AG10803 (cell line): ENCODE results near the gene HAX1.
"Not testable (repeated sequence)": the region's sequence is repeated elsewhere in the genome, so short reads cannot be mapped to it uniquely, and the experiment has no call there.

Source experiments
- DNase-seq: peaks from one replicate; pipeline ENCODE4 v3.0.0; 2010; ENCODE audit warnings: low read depth
- H3K4me3 ChIP-seq: 2 replicates; pipeline ENCODE4 v1.5.1; 2011; ENCODE audit warnings: mild to moderate bottlenecking, low read length, control low read depth
- TF ChIP-seq, protein P1 (sequence below): conservative IDR thresholded peaks from 2 replicates; pipeline ENCODE4 v1.5.1; 2011; ENCODE audit warnings: mild to moderate bottlenecking, low read length, control low read depth, inconsistent platforms

The HAX1 gene

DNA sequence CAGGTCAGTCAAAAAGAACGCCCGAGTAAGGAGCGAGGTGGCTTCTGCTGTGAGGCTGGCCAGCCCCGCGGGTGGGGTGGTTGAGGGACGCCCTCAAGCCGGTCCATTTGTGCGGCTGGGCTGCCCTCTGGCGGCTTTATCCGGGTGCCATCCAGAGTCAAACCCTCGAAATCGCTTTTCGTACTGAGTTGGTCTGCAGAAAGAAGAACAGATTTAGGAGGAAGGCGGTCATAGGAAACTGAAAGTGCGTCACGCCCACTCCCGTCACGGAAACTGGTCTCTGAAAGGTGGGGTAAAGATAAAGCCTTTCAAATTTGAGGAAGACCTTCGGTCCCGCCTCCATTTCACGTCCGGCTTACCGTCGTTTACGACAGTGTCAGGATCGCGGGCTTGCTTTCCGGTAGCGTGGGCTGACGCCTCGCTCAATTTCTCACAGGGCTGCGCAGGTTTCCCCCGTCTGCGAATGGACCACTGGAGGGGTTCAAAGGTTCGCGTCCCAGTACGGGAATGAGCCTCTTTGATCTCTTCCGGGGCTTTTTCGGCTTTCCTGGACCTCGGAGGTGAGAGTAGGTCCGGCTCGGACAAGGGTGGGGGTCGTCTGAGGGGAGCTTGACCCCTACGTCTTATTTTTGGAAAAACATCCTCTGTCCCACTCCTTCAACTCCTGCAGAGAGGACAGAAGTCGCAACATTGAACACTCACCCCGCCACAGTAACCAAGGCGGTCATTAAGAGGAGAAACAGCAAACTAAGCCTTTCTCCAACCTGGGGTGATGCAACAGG lies at the start of gene HAX1:
TSS of gene HAX1 (plus strand) at position 413 of the 782 bp plus-strand sequence. CDS start at position 508, 95 bp downstream.
- TF ChIP-seq, protein P1, sequence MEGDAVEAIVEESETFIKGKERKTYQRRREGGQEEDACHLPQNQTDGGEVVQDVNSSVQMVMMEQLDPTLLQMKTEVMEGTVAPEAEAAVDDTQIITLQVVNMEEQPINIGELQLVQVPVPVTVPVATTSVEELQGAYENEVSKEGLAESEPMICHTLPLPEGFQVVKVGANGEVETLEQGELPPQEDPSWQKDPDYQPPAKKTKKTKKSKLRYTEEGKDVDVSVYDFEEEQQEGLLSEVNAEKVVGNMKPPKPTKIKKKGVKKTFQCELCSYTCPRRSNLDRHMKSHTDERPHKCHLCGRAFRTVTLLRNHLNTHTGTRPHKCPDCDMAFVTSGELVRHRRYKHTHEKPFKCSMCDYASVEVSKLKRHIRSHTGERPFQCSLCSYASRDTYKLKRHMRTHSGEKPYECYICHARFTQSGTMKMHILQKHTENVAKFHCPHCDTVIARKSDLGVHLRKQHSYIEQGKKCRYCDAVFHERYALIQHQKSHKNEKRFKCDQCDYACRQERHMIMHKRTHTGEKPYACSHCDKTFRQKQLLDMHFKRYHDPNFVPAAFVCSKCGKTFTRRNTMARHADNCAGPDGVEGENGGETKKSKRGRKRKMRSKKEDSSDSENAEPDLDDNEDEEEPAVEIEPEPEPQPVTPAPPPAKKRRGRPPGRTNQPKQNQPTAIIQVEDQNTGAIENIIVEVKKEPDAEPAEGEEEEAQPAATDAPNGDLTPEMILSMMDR = peak; percentile 73
- peak within 1 kb of the TSS; percentile 99 for H3K4me3 ChIP-seq
- DNase-seq = peak; percentile 95

DNA sequence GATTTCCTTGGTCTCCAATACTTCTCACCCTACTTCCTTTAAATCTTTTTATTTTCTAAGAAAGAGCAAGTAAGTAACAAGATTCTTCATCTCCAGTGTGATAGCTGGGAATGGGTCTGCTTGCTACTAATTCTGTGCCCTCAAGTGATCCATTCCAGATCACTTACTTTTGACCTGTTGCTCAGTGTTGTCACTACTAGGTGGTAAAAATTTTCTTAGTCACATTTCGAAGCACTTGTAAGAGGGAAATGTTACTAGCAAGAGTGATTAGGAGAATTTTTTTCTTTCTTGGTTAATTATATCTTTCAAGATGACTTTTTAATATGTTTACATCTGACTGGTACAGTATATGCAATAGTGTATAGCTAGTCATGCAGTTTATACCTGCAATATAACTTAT lies 49.5 kb upstream of the HAX1 start:
- no peak for DNase-seq
- TF ChIP-seq, protein P1 = no peak
- no peak overlapping the region for H3K4me3 ChIP-seq

DNA sequence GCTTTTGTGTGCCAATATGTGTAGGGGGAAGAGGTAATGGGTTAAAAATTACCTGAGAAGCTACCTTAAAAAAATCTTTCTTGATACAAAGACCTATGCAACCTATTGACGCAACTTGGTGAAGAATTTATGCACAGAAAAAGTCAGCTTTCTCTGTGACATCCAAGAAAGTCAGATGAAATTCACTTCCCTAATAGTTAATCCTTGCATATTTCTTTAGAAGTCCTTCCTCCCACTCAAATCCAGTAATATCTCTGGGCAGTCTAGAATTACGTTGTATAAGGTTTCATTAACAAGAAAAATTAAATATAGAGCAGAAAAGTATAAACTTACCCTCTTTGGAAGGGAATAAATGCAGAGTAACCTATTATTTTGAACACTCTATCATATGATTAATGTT lies 48.8 kb upstream of the HAX1 start:
- no peak overlapping the region for H3K4me3 ChIP-seq
- DNase-seq = no peak
- TF ChIP-seq, protein P1 = no peak

DNA sequence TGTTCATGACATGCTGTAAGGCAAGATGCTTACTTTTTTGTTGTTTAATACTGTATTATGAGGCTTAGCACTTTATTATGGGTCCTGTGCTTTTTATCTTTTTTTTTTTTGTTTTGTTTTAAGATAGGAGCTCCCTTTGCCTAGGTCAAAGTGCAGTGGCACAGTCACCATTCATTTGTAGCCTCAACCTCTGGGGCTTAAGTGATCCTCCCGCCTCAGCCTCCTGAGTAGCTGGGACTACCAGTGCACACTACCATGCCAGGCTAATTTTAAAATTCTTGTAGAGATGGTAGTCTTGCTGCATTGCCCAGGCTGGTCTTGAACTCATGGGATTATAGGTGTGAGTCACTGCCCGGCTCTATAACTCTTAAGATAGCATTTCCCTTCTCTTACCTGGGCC lies 47.1 kb upstream of the HAX1 start:
- TF ChIP-seq, protein P1 = no peak
- no peak for DNase-seq
- H3K4me3 ChIP-seq = no peak overlapping the region

DNA sequence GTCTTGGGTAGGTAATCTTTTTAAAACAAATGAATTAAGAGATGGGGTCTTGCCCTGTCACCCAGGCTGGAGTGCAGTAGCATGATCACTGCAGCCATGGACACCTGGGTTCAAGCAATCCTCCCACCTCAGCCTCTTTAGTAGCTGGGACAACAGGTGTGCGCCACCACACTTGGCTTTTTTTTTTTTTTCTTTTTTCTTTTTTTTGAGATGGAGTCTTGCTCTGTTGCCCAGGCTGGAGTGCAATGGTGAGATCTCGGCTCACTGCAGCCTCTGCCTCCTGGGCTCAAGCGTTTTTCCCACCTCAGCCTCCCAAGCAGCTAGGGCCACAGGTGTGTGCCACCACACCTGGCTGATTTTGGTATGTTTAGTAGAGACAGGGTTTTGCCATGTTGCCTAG lies 41.3 kb upstream of the HAX1 start:
- DNase-seq, H3K4me3 ChIP-seq: not testable (repeated sequence)

DNA sequence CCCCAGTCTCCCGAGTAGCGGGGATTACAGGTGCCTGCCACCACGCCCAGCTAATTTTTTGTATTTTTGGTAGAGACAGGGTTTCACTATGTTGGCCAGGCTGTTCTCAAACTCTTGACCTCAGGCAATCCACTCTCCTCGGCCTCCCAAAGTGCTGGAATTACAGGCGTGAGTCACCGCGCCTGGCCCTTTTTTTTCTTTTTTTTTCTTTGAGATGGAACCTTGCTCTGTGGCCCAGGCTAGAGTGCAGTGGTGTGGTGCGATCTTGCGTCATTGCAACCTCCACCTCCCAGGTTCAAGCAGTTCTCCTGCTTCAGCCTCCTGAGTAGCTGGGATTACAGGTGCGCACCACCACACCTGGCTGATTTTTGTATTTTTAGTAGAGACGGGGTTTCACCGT lies 39.3 kb upstream of the HAX1 start:
- DNase-seq, H3K4me3 ChIP-seq: not testable (repeated sequence)

DNA sequence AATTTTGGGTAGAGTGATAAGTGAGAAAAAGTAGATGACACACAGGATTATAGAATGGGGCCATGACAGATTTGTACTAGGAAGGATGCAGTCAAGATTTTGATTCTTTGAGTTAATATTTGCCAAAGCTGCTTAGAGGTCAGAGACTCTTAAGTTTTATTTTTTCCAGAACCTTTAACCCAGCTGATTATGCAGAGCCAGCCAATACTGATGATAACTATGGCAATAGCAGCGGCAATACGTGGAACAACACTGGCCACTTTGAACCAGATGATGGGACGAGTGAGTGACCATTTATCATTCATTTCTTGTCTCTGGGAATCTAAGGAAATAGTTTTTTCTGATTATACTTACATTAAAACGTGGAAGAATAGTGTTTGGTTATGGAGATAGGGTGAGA lies 35.6 kb upstream of the HAX1 start:
- TF ChIP-seq, protein P1 = no peak
- H3K4me3 ChIP-seq = no peak overlapping the region
- no peak for DNase-seq

DNA sequence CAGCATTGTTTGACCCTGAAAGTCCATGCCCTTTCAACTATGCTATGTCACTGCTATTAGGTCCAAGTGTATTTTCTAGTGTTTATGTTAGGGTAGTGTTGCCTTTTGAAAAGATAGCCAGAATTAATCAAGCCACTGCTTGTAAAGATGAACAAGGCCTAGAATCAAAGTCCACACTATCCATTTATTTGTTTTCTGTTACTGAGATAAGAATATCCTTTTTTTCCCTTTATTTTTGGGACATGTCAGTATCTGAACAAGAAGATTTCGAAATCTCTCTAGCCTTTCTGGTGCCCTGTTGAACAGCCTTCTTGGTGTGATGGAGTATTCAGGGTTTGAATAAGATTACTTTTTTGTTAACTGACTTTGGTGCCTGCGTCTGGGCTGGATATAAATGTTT lies 35.0 kb upstream of the HAX1 start:
- H3K4me3 ChIP-seq = no peak overlapping the region
- TF ChIP-seq, protein P1 = no peak
- DNase-seq = no peak
